Osteocyte (in vitro differentiated cells): ENCODE data around the gene MMP1. TPM values are rescaled to one million over a fixed set of nuclear protein-coding genes. Genes with fewer than 3 reads are reported as not detected.

Source experiments
- DNase-seq: peaks from one replicate; pipeline ENCODE4 v3.0.0; 2021; ENCODE audit warnings: mixed read lengths; ENCODE audit not compliant: unreplicated experiment; ENCODE audit errors: extremely low spot score
- H3K27ac Mint-ChIP-seq: one replicate; pipeline ENCODE4 v1.8.0; 2021; ENCODE audit warnings: mild to moderate bottlenecking, mixed read lengths; ENCODE audit not compliant: unreplicated experiment
- H3K27me3 Mint-ChIP-seq: one replicate; pipeline ENCODE4 v1.8.0; 2021; ENCODE audit warnings: mixed read lengths; ENCODE audit not compliant: unreplicated experiment
- H3K36me3 Mint-ChIP-seq: one replicate; pipeline ENCODE4 v1.8.0; 2021; ENCODE audit warnings: mixed read lengths; ENCODE audit not compliant: unreplicated experiment
- H3K4me1 Mint-ChIP-seq: one replicate; pipeline ENCODE4 v1.8.0; 2021; ENCODE audit warnings: mixed read lengths; ENCODE audit not compliant: unreplicated experiment
- H3K4me3 Mint-ChIP-seq: one replicate; pipeline ENCODE4 v1.8.0; 2021; ENCODE audit warnings: mild to moderate bottlenecking, moderate library complexity, mixed read lengths; ENCODE audit not compliant: unreplicated experiment
- H3K9me3 Mint-ChIP-seq: one replicate; pipeline ENCODE4 v1.8.0; 2021; ENCODE audit warnings: mixed read lengths; ENCODE audit not compliant: unreplicated experiment
- long read RNA-seq: library from polyadenylated mRNA; unstranded; transcript quantifications from one replicate; pipeline ENCODE4 v2.0.0, GENCODE V29; 2021
- total RNA-seq: library from RNA; stranded (reverse); gene quantifications from 2 replicates; pipeline ENCODE4 v1.2.1, GENCODE V29; 2021
- TF ChIP-seq, protein P1 (sequence below): fragments of 200-600 bp; sonication (generic); IDR thresholded peaks from 2 replicates; pipeline ENCODE4 v1.5.0; 2021; ENCODE audit warnings: antibody characterized with exemption, mild to moderate bottlenecking, moderate library complexity

The MMP1 gene
- total RNA-seq, result not detected in 2 replicates
- long read RNA-seq, partial matches to known transcripts, result 0 of 1 reads
- long read RNA-seq, other reads (novel, unspliced or antisense), result 0 of 1 reads

DNA sequence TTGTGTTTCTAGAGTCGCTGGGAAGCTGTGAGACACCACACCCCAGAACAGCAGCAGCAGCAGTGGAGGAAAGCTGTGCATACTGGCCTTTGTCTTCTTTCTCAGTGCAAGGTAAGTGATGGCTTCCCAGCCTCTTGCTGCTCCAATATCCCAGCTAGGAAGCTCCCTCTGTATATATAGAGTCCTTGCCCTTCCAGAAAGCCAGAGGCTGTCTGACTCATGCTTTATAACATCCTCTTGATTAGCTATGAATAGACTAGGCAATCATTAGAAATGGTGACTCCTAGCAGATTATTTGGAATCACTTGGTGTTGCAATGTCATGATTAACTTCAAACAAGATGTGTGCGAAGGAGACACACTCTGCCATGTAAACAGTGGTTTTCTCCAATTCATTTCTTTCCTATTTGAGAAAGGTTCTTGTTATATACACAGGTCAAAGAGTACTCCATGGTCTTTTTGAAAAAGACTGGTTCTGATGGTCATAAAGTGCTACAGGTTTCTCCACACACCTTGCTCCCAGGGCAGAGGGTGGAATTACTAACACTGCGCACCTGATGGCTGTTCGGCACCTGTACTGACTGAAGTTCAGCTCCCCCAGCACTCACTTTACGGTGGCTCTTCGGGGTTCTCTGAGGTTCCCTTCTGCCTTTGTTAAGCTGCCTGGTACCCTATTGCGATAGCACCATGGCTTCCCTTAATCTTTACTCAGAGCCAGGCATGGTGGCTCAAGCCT, at the start of gene MMP1:
MMP1 (minus strand) TSS at position 149 of the 735 bp plus-strand sequence; CDS start at position 81, 68 bp downstream.
- Mint-ChIP-seq H3K27me3 (no peaks in the 10 kb centered on the region), H3K36me3 (no peaks in the 10 kb centered on the region), H3K4me1 (peaks cover 5% of the 10 kb centered on the region), H3K9me3 (no peaks in the 10 kb centered on the region), H3K27ac (no peak within 1 kb of the TSS), H3K4me3 (no peak within 1 kb of the TSS)
- TF ChIP-seq, protein P1, sequence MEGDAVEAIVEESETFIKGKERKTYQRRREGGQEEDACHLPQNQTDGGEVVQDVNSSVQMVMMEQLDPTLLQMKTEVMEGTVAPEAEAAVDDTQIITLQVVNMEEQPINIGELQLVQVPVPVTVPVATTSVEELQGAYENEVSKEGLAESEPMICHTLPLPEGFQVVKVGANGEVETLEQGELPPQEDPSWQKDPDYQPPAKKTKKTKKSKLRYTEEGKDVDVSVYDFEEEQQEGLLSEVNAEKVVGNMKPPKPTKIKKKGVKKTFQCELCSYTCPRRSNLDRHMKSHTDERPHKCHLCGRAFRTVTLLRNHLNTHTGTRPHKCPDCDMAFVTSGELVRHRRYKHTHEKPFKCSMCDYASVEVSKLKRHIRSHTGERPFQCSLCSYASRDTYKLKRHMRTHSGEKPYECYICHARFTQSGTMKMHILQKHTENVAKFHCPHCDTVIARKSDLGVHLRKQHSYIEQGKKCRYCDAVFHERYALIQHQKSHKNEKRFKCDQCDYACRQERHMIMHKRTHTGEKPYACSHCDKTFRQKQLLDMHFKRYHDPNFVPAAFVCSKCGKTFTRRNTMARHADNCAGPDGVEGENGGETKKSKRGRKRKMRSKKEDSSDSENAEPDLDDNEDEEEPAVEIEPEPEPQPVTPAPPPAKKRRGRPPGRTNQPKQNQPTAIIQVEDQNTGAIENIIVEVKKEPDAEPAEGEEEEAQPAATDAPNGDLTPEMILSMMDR, result no peak
- no peak for DNase-seq

DNA sequence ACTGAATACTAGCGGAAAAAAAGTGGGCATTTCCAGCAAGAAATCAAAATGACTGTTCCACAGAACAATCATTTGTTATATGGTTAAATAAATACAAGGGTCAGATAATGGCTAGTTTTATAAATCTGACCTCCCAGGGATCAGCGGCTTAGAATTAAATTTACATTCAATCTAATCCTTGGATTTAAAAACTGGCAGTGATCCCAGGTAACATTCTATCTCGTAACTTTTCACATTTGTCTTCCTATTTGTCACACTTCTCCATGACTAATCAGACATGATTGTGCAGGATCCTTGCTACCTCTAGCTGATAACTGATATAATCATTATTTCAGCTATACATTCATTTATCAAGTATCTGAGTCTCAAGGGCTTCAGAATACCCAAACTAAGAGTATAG, 48.3 kb upstream of the MMP1 start:
- TF ChIP-seq, protein P1, result no peak
- no peak for DNase-seq
- no peak overlapping the region for H3K4me3 Mint-ChIP-seq

DNA sequence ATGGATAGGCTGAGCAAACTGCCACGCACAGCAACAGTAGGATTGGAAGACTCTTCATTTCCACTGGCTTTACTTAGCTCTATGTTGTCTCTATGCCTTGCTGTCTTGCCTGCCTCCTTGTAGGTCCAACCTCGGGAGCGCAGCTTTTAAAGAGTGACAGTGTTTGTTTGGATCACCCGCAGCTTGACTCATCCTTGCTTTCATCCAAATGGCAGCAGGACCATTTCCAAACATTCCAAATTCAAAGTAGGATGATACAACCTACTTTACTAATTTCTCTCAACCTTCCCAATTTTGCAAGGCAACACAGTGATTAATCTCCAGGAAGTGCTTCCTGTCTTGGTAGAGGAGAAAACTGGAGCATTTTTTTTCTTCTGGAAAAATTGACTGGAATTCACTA, 45.5 kb upstream of the MMP1 start, which contains the start of gene MMP3:
MMP3 (minus strand) TSS at position 121 of the 400 bp plus-strand sequence; CDS start at position 58, 63 bp downstream.
- Mint-ChIP-seq H3K27ac (no peak within 1 kb of the TSS), H3K9me3 (no peaks in the 10 kb centered on the region), H3K4me3 (no peak within 1 kb of the TSS), H3K4me1 (peaks cover 6% of the 10 kb centered on the region), H3K36me3 (no peaks in the 10 kb centered on the region), H3K27me3 (peaks cover 44% of the 10 kb centered on the region)
- TF ChIP-seq, protein P1, result no peak
- no peak for DNase-seq

More for the DNA sequence above, 48.3 kb upstream of the MMP1 start:
- no peak overlapping the region for H3K27ac Mint-ChIP-seq
- H3K27me3 Mint-ChIP-seq, result peaks cover 37% of the 10 kb centered on the region
- H3K36me3 Mint-ChIP-seq, result no peaks in the 10 kb centered on the region
- no peaks in the 10 kb centered on the region for H3K9me3 Mint-ChIP-seq
- H3K4me1 Mint-ChIP-seq, result peaks cover 11% of the 10 kb centered on the region

DNA sequence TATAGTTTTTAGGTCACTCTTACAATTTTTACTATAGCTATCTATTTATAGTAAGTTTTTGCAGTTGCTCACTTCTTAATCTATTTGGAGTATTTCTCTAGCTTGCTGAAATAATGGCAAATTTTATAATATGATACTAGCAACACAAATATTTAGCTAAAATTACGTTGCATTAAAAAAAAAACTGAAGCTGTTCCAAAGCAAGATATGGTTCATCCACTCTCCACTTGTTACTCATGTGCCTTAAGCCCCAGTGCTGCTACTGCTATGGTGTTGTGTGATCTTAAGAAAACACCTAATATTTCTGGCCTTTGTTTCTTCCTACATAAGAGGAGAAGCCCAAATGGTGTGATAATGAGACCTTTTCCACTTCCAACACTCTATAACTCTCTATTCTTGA, 45.0 kb upstream of the MMP1 start:
- H3K36me3 Mint-ChIP-seq, result no peaks in the 10 kb centered on the region
- no peak for DNase-seq
- H3K27ac Mint-ChIP-seq, result no peak overlapping the region
- peaks cover 6% of the 10 kb centered on the region for H3K4me1 Mint-ChIP-seq
- H3K27me3 Mint-ChIP-seq, result peaks cover 46% of the 10 kb centered on the region
- TF ChIP-seq, protein P1, result no peak
- H3K9me3 Mint-ChIP-seq, result no peaks in the 10 kb centered on the region
- no peak overlapping the region for H3K4me3 Mint-ChIP-seq

DNA sequence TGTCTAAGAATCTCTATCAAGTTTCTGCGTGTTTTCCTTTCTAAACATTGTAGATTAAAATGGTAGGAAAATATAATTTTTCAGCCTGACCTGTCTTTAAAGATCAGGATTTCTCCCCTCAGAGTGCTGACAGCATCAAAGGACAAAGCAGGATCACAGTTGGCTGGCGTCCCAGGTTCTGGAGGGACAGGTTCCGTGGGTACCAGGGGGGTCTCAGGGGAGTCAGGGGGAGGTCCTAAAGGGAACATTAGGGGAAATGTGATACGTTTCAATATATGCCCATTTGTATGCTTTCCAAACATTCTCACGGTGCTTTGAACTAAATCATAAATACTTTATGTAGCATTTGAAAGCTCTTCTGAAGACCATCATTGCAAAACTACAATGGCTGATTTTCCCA, 42.1 kb upstream of the MMP1 start:
- Mint-ChIP-seq H3K9me3 (no peaks in the 10 kb centered on the region), H3K27ac (no peak overlapping the region), H3K4me1 (peaks cover 6% of the 10 kb centered on the region), H3K4me3 (no peak overlapping the region), H3K27me3 (peaks cover 45% of the 10 kb centered on the region), H3K36me3 (no peaks in the 10 kb centered on the region)
- no peak for DNase-seq
- TF ChIP-seq, protein P1, result no peak
